Ramos (cell line): Measurements from ENCODE around the gene SLTM.
"Not testable (repeated sequence)": the region's sequence is repeated elsewhere in the genome, so short reads cannot be mapped to it uniquely, and the experiment has no call there.

Experiments
- in situ Hi-C: fragments of 300-500 bp; cut with MboI; formaldehyde crosslinking; loops from one replicate; pipeline ENCODE4 v1.14.3; 2022; ENCODE audit warnings: low sequenced_read_pairs; ENCODE audit not compliant: unreplicated experiment

Gene SLTM

DNA sequence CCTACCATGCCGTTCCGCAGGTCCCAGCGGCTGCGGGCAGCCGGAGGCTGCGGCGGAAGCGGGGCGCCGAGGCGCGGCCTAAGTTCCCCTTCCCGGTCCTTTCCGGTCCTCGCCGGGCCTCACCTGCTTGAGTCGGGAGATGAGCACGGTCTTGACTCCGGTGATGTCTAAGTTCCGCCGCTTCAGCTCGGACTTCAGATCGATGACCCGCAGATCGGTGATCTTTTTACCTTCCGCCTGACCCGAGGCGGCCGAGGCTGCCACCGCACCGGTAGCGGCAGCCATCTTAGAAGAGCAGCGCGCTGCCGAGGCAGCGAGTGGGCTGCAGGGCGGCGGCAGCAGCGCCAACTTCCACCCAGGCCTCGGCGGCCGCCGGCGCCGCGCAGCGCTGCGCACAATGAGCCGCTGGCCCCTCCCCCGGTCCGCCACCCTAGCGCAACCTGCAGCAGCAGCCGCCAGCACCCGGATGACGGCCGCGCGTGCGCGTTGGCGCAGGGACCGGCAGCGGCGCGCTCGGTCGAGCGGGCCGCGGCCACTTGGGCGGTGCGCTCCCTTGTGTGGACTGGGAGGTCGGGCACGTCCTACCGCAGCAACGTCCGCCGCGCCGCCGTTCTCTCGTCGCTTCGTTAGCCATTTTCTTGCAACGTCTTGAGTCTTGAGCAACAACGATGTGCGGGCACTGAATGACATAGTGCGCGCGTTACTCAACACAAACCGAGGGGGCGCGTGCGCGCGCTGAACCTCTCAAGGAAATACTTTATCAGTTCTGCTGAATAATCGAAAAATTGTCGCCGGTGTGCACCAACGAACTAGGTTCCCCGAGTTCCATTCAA lies at the start of gene SLTM:
Gene SLTM (minus strand): TSS at position 399 of the 833 bp plus-strand sequence. CDS start 114 bp downstream, at position 285.
- in situ Hi-C loops: no loop called here

GRCh38 chr15:58983261-58983660 lies 49.8 kb upstream of the SLTM start:
- in situ Hi-C loops: loop anchor here (10.0 kb wide), 1 partner anchor 512 kb away; no protein-coding TSS in a partner anchor

- in situ Hi-C loops: loop anchor here (10.0 kb wide), 1 partner anchor 513 kb away; no protein-coding TSS in a partner anchor
These were observed 48.5 kb upstream of the SLTM start for GRCh38 chr15:58981808-58982475.

GRCh38 chr15:58980351-58980939 lies 47.0 kb upstream of the SLTM start:
- in situ Hi-C loops: loop anchor here (10.0 kb wide), 1 partner anchor 514 kb away; no protein-coding TSS in a partner anchor

GRCh38 chr15:58977887-58978286 lies 44.4 kb upstream of the SLTM start:
- in situ Hi-C loops: no loop called here

DNA sequence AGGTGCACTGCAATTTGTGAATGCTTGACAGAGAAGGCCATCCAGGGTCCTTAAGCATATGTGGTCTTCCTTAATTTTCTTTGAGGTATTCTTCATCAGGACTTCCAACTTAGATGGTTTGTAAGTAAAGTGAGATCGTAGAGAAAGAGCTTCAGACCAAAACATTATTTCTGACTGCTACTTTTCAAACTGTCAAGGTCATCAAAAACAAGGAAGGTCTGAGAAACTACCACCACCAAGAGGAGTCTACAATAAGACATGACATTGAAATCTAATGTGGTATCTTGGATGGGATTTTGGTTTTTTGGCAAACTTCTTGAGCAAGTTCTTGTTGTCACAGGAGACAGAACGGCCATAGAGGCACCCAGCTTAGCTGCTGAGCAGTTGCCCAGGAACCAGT lies 34.0 kb upstream of the SLTM start:
- in situ Hi-C loops: no loop called here

DNA sequence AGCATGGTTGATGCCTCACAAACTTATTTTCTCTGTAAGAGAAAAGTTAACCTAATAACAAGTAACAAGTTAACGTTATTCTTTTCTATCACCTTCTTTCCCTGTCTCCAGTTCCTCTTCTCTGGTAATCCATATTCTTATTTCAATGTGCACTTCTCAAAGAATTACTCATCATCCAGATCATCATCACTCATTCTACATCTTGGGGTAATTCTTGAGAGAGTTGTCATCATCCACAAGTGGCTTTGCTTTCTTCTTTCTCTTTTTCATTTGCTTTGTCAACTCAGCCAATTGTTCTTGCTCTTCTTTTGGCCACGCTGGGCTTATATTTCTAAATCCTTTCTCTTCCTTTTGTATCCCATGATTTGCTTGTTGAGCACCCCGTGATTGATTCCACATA lies 33.2 kb upstream of the SLTM start:
- in situ Hi-C loops: no loop called here

DNA sequence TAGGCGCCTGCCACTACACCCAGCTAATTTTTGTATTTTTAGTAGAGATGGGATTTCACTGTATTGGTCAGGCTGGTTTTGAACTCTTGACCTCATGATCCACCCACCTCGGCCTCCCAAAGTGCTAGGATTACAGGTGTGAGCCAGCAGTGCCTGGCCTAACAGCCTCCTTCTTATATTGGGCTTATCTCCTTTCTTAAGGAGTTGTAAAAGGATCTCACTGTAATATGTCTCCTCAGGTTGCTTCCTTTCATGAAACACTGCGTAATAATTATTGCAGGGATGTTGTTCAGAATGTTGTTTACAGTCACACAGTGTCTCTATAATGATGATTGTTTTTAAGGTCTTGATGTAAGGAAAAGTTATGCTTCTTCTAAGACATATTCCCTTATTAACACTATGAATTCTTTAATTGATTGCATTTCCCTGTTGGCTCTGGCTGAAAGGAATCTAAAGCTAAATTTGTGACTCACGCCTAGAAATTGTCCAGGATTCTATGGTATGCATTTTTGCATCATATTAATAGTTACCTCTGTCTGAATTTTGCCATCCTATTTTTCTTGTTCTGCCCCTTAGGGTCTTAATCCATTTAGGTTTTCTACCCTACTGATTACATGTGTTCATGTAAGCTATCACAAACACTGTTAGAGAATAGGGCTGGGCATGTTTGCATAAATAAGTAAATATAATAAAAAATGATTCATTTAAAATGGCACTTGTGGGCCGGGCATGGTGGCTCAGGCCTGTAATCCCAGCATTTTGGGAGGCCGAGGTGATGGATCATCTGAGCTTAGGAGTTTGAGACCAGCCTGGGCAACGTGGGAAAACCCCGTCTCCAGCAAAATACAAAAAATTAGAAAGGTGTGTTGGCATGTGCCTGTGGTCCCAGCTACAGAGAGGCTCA lies 29.4 kb upstream of the SLTM start:
- in situ Hi-C loops: no loop called here

- in situ Hi-C loops: no loop called here
These were observed 28.7 kb upstream of the SLTM start for GRCh38 chr15:58962136-58962535.

DNA sequence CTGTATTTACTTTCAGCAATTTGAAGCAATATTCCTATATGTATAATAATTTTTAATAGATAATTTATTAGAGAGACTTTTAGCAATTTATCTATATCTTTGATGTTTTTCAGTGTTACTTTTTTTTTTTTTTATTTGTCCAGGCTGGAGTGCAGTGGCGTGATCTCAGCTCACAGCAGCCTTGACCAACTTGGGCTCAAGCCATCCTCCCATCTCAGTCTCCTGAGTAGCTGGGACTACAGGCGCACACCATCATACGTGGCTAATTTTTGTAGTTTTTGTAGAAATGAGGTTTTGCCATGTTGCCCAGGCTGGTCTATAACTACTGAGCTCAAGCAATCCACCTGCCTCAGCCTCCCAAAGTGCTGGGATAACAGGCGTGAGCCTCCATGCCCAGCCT lies 25.3 kb upstream of the SLTM start:
- in situ Hi-C loops: loop anchor here (10.0 kb wide), 1 partner anchor 566 kb away; no protein-coding TSS in a partner anchor

DNA sequence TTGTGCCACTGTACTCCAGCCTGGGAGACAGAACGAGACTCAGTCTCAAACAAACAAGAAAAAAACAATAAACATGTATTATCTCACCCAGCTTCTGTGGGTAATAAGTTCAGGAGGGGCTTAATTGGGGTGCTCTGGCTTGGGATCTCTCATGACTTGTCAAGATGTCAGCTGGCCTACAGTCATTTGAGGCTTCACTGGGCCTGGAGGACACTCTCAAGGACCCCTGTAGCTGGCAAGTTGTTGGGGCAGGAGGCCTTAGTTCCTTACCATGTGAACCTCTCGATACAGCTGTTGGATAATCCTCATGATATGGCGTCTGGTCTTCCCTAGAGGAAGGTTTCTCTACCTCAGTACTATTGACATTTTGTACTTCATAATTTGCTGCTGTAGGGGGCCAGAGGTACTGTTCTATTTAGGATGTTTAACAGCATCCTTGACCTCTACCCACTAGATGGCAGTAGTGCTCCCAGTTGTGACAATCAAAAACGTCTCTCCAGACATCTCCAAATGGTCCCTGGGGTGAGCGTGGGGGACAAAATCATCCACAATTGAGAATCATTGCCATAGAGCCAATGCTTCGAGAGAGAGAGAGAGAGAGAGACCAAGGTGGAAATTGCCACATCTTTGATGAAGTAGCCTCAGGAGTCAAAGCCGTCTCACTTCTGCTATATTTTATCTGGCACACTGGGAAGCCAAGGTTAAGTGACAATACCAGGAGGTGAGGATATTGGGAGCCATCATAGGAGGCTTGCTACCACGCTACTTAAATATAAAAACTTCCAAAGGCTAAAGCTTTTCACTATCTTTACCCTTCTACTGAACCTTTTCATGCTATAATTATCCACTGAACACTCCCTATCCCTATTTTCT lies 23.9 kb upstream of the SLTM start:
- in situ Hi-C loops: loop anchor here (10.0 kb wide), 1 partner anchor 567 kb away; no protein-coding TSS in a partner anchor

- in situ Hi-C loops: loop anchor here (10.0 kb wide), 1 partner anchor 572 kb away; no protein-coding TSS in a partner anchor
These were observed 19.3 kb upstream of the SLTM start for GRCh38 chr15:58952751-58953150.

DNA sequence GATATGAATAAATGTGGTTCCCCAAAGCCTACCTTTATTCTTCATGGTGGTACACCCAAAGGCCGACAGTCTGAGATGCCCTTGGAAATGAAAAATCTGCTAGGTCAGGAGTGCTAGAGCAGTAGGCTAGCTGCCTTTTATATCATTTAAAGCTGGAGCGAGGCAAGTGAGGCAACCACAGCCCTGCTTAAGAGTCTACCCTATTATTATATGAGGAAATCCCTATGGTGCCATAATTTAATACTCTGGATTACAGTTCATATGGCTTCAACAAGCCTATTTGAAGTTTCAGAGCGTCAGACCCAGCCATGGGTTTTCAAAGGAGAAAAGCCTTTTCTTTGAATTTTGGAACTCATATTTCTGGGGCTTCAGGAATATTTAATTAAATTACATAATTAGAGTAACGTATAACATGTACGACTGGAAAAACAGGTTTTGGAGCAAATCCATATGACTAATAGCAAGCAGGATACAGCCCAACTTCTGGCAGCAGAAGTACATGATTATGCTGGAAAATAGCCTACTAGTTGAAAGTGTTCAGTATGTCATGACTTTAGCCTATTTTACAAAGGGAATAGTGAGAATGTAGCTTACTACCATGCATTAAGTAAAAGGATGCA lies 18.0 kb upstream of the SLTM start:
- in situ Hi-C loops: loop anchor here (10.0 kb wide), 1 partner anchor 573 kb away; no protein-coding TSS in a partner anchor

DNA sequence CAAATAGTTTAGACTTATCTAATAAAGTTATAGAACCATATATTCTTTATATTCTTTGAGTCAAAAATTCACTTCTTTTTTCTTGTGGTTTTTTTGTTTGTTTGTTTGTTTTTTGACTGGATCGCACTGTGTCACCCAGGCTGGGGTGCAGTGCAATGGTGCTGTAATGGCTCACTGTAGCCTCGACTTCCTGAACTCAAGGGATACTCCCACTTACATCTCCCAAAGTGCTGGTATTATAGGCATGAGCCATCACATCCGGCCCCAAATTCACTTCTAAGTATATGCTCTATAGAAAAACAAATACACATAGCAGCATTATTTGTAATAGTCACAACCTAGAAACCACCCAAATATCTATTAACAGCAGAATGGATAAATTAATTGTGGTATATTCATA lies 13.7 kb upstream of the SLTM start:
- in situ Hi-C loops: no loop called here

DNA sequence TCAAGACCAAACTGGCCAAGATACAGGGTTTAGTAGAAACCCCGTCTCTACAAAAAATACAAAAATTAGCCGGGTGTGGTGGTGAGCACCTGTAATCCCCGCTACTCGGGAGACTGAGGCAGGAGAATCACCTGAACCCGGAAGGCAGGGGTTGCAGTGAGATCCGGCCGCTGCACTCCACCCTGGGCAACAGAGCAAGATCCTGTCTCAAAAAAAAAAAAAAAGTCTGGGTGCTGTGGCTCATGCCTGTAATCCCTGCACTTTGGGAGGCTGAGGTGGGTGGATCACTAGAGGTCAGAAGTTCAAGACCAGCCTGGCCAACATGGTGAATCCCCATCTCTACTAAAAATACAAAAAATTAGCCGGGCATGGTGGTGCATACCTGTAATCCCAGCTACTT lies 1.5 kb upstream of the SLTM start:
- in situ Hi-C loops: not testable (repeated sequence)

DNA sequence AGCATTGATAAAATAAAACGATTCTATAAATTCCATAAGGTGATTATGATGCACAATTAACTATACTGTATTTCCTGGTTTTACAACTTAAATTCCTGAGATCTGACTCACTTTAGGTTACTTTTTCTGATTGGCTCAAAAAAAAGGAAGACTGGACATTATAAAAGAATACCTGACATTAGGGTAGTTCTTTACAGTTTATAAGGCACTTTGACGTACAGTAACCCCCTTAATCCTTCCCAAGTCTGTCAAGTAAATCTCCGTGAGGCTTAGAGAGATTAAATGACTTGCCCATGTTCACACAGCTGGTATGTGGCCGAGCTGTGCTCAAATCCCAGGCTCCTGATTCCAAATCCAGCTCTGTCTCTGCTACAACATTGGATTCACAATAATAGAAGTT lies 1.0 kb upstream of the SLTM start:
- in situ Hi-C loops: no loop called here

DNA sequence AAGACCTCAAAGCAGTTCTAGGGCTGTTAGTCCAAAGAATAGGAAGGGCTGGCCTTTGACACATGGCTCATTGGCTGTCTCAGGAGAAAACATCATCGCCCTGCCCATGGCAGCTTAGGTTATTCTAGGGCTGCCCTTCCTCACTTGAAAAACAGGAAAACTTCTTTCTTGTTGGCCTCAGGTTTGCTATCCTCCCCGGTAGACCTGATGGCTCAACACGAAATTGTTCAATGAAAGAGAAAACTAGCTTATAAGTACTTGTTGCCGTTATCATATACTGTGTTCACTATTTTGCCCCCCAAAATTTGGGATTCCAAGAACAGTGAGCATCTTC lies 602 bp upstream of the SLTM start:
- in situ Hi-C loops: no loop called here

DNA sequence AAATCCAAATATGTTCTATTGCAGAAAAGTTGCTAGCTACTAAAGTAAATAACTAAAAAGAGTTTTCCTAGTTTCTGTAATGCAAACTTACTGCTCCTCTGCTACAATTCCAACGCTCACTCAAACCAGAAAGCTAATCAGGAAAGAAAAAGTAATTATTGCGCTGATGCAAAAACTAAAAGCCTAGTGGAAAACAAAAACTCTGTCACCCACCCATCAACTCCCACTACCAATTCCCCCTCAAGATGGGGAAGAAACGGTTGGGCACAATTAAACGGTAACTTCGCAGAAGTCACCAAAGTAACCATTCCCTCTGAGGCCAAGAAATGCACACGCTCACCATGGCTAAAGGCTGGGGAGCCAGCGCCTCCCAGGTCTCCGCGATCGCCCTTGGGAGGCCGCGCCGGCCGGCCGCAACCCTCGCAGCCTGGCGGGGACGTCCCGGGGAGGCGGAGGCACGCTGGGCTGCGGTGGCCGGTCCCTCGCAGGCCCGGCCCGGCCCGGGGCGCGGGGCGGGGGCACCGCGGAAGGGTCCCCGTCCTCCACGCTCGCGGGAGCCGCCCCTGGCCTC lies 684 bp downstream of the SLTM start:
- in situ Hi-C loops: no loop called here
